GM10266 (cell line): Measurements from ENCODE around the gene SIGLEC12.

Source experiments
- DNase-seq: peaks from one replicate; pipeline ENCODE4 v3.0.0; 2012; ENCODE audit errors: extremely low spot score
- CTCF ChIP-seq: IDR thresholded peaks from 2 replicates; pipeline ENCODE4 v1.5.1; 2012; ENCODE audit warnings: mild to moderate bottlenecking, low read depth; ENCODE audit not compliant: control insufficient read depth, insufficient read depth; ENCODE audit errors: missing control alignments

The SIGLEC12 gene

GRCh38 chr19:51521781-51522180 lies 20.2 kb upstream of the SIGLEC12 start:
- no peak for TF ChIP-seq CTCF
- DNase-seq, result no peak

GRCh38 chr19:51521357-51521756 lies 19.8 kb upstream of the SIGLEC12 start:
- no peak for DNase-seq
- TF ChIP-seq CTCF, result no peak

GRCh38 chr19:51520728-51521127 lies 19.1 kb upstream of the SIGLEC12 start:
- TF ChIP-seq CTCF, result no peak
- no peak for DNase-seq

GRCh38 chr19:51514866-51515481 lies 13.4 kb upstream of the SIGLEC12 start:
- peak; percentile 64 for DNase-seq
- peak; percentile 78 for TF ChIP-seq CTCF

- no peak for DNase-seq
- no peak for TF ChIP-seq CTCF
Observed at GRCh38 chr19:51513968-51514367, 12.4 kb upstream of the SIGLEC12 start.

GRCh38 chr19:51511353-51511752 lies 9.8 kb upstream of the SIGLEC12 start:
- DNase-seq, result no peak
- TF ChIP-seq CTCF, result peak; percentile 33

- TF ChIP-seq CTCF, result no peak
- no peak for DNase-seq
Observed at GRCh38 chr19:51509823-51510660, 8.4 kb upstream of the SIGLEC12 start.
